Stimulated activated CD8-positive, alpha-beta memory T cell treated with anti-CD3 and anti-CD28 coated beads, Interleukin-4, amount 100 ng/mL, for 4 hours (primary cell): ENCODE data around the gene STAT4.
A peak's percentile ranks its signal among the peaks of the same experiment; 100 is the strongest.

ENCODE experiments used
- DNase-seq, 2 donors: peaks; one replicate each; pipeline ENCODE4 v3.0.0-alpha.2; 2020; ENCODE audit warnings: low read depth in 2 of 2, low spot score in 1 of 2

Gene STAT4, protein sequence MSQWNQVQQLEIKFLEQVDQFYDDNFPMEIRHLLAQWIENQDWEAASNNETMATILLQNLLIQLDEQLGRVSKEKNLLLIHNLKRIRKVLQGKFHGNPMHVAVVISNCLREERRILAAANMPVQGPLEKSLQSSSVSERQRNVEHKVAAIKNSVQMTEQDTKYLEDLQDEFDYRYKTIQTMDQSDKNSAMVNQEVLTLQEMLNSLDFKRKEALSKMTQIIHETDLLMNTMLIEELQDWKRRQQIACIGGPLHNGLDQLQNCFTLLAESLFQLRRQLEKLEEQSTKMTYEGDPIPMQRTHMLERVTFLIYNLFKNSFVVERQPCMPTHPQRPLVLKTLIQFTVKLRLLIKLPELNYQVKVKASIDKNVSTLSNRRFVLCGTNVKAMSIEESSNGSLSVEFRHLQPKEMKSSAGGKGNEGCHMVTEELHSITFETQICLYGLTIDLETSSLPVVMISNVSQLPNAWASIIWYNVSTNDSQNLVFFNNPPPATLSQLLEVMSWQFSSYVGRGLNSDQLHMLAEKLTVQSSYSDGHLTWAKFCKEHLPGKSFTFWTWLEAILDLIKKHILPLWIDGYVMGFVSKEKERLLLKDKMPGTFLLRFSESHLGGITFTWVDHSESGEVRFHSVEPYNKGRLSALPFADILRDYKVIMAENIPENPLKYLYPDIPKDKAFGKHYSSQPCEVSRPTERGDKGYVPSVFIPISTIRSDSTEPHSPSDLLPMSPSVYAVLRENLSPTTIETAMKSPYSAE

DNA sequence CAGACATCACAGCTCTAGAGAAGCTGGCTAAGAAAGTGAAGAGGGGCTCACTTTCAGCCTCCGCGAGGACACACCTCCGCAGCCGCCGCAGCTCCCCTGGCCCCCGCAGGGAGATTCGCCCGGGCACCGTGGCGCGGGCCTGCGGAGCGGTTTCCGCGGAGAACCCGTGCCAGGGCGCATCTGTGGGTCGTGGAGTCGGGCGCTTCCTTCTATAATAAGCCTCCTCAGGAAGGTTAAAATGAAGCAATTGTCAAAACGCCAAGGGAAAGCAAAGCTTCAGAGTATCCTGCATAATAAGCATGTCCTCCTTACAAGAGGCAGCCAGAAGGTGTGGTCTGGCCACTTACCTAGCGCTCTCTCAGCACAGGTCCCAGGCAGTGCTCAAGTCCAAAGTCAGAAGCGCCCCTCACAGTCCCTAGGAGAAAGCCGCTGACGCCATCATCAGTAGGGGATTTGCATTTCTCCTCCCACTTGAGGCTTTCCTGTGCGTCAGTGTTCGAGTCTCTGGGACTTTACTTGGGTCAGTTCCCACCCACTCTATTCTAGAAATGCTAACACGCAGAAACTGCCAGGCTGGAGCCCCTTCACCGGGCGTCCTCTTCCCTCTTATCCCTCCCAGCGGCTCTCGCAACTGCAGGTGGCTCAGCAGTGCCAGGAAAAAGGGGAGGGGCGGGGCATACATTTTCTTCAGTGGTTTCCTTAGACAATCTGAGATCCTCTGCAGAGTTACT is at the start of gene STAT4:
STAT4 (minus strand) TSS at position 395 of the 731 bp plus-strand sequence. CDS start 2,791 bp downstream, outside the sequence.
- DNase-seq = peak; percentile 54 to 72

DNA sequence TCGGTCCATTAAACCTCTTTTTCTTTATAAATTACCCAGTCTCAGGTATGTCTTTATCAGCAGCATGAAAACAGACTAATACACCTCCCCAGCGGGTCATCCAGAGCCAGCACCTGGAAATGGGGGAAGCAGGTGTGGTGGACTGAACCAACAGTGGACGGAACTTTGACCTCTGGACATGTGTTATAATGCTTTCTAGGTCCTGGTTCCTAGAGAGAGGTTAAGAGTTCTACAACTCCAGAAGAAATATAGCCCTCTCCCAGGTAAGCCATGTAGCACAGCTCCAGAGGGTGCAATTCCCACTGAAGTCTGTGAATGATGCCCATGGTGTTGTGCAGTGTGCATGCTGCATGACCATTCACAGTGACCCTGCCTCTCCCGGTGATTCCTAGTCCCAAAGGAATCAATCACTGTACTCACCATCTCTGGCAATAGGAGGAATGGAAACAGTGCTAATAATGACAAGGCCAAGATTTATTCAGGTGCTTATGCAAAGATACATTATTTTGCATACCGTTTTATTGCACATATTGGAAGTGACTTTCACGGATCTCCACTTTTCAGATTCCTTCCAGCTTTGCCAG is 49.2 kb upstream of the STAT4 start:
- no peak for DNase-seq

DNA sequence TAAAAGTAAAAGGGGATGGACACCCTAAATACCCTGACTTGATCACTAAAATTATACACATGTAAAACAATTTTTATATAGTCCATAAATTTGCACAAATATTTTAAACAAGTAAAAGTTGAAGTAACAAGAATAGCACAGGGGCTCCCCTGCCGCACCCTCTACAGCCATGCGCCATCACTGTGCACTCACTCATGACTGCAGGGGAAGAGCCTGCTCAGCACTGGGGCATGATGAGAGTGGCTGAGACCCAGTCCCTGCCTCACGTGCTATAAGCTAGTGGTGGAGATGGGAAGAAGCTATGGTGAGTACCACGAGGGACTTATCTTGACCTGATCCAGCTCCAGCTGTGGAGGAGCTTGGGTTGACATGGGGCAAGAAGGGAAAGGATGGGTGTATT is 47.5 kb upstream of the STAT4 start:
- no peak for DNase-seq

DNA sequence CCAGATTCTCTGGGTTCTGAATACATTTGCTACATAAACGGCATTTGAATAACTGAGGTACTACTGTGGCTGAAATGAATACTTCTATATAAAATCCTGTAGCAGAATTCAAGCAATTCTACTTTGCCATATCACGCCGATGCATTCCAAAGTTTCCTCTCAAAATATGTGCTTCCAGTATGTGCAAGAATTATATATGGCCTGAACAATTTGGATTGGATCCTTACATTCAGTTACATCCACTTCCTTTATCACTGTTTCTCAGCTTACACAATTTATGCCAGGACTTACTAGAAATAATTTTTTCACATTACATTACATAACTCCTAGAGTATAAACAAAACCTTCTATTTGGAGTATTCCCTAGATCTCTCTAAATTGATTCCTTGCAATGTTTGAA is 46.3 kb upstream of the STAT4 start:
- DNase-seq = no peak

DNA sequence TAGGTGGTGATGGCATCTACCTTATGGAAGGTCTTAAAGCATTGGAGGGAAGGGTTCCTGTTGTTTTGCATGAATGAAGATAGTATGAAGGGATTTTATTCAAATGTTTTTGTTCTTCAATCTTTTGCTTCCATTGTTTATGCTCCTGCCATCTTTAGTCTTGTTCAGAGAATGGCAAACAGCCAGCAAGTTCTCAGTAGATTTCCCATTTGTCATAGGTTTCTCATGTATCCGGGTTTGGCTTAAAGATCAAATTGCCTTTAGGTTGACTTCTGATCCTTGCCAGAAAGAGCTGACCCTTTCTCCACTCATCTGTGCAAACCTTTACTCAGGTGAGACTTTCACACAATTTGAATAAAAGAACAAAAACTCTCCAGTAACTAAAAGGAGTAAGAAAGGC is 44.2 kb upstream of the STAT4 start:
- DNase-seq = no peak

DNA sequence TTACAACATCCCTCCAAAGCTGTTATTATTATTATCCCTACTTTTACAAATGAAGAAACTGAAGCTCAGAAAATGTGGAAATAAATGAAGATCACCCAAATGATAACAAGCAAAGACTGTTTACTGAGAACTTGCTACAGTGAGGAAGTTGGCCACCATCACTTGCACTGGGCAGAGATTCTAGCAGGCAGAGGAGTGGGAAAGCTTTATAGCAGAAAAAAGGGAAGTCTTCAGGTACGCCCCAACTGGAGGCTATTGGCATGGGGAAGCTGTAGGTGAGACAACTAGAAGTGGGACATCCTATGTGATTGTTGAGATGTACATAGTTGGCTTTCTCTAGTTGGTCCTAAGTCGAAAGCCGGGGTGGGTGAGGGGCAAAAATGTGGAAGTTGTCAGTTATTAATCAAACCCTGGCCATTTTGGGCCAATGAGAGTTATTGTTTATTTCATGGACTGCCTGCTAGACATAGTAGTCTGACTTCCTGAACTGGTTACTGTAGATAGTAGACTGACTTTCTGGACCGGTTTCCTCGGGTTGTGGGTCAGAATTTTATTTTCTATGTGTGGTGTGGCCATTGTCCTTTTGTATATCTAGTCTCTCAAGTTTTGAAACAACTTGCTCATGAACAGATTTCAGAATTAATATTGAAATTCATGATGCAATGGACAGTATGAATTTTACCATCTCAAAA is 40.2 kb upstream of the STAT4 start:
- no peak for DNase-seq

DNA sequence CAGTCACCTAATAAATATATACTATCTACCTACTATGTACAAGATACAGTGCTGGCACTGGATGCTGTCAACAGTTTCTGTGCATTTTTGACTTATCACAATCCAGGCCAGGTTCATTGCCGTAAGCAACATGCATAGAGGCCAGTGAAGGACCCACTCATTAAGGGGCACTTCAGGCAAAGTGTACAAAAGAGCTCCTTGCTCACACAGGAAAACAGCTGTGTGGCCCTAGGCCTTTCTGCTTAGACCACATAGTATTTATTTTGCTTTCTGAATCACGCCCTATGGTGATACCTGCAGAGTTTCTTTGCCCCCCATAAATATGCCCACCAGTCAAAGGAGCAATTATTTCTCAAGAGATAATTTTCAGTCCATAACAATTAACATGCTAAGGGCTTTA is 39.6 kb upstream of the STAT4 start:
- DNase-seq = no peak

DNA sequence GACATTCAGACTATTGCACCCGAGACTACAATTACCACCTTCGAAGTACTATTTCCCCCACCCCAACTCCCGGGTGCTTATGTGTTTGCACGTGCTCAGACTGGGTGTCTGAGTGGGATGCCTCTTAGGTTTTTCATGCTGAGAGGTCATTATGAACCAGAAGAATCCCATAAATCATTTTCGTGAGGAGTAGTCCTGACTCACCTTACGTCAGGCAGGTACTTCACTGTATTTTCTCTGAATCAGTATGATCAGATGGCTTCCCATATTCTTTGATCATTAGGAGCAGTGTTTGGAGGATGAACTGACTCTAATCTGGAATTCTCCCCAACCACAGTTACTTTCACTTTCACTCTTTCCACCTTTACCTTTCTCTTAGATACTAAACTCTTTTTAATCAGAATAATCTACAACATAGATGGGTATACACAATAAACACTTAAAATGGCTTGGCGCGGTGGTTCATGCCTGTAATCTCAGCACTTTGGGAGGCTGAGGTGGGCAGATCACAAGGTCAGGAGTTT is 38.4 kb upstream of the STAT4 start:
- no peak for DNase-seq

DNA sequence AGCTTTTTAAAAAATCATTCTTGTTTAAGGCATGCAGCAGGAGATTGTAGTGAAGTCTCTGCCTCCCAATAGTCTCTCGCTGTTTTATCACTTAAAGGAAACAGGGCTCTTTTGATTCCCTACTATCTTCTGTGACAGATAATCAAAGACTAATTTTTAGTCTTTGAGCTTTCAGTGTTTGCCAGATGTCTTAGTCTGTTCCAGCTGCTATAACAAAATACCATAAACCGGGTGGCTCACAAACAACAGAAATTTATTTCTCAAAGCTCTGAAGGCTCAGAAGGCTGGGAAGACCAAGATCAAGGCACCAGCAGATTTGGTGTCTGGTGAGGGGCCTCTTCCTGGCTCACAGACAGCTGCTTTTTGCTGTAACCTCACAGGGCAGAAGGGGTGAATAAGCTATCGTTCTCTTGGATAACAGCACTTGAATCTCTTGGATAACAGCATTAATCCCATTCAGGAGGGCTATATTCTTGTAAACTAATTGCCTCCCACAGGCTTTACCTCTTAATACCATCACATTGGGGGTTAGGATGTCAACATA is 37.8 kb upstream of the STAT4 start:
- DNase-seq = no peak

DNA sequence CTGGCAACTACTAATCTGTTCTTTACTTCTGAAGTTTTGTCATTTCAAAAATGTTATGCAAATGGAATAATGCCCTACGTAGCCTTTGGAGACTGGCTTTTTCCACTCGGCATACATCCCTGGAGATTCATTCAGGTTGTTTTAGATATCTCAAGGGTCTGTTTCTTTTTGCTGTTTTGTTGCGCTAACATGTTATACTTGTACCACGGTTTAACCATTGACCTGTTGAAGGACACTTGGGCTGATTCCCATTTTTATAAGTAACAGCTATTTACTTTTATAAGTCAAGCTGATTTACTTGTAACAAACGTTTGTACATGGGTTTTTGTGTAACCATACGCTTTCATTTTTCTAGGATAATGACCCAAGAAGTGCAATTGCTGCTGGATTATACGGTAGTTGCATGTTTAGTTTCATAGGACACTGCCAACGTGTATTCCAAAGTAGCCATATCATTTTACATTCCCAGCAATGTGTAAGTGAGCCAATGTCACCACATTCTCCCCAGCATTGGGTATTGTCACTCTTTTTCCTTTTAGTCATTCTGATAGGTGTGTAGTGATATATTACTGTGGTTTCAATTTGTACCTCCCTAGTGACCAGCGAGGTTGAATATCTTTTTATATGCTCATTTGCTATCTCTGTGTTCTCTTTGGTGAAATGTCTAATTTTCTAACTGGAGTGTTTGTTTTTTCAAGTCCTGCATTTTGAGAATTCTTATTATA is 36.5 kb upstream of the STAT4 start:
- no peak for DNase-seq

DNA sequence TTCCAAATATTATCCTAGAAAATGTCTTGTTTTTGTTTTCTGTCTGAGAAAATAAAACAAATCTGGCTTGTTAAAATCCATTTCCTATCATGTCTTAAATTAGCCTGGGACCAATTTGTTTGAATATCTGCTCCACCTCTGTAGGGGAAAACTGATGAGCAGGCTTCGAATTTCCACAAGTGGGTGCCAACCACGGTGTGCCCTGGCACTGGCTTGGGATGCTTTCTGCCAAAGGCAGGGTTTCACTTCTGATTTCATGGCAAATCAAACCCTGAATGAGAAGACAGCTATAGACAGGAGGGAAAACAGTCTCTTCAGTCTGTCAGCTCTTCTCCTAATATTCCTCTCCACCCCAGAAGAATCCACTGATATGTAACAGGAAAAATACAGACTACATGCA is 33.7 kb upstream of the STAT4 start:
- DNase-seq = no peak

DNA sequence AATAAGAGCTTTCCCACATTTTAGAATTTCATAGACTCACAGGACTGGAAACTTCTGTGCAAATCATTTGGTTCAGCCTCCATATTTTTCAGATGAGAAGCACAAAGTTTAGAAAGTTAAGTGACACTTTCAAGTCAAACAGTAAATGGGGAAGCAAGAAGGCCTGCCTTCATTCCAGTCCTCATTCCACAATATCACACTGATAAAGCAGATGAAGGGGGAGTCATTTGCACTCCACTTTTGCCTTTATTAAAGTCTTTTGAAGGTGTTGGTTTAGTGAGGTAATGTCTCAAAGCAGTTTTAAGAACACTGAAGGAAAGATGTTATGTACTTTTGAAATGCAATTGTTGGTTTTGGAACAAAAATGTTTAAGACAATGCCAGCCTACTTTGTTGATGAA is 32.7 kb upstream of the STAT4 start:
- DNase-seq = no peak

DNA sequence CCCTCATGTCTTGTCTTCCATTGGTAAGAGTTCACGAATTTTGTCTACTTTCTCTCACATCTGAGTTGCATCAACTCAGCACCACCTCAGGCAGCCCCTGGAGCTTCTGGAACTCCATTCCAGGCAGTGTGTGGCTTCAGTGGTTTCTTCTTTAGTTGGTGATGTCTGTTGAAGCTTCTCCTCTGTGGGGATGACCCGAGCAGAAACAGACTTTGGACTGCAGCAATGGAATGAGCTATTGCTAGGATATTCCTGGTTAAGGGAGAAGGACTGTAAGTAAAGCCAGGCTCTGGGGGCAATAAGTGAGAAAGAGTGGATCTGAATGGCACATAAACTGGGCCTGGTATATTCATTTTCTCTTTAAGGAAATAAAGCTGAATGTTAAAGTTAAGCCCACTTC is 32.3 kb upstream of the STAT4 start:
- no peak for DNase-seq

DNA sequence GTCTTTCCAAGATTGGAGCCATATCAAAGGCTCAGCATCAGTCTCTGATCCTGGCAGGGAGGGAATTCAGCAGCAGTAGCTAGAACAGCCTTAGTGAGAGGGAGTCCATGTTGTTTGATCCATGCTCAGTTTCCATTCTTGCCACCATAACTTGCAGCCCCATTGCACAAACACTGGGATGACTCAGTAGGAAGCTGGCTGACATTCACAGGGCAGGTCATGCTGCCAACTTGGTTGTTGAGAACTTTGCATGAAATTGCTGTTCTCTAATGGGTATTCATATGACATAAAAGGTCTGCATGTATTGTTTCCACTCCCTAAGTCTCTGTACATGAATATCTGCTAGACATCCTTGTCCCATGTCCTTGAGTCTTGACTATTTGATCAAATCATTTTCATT is 29.9 kb upstream of the STAT4 start:
- DNase-seq = no peak

DNA sequence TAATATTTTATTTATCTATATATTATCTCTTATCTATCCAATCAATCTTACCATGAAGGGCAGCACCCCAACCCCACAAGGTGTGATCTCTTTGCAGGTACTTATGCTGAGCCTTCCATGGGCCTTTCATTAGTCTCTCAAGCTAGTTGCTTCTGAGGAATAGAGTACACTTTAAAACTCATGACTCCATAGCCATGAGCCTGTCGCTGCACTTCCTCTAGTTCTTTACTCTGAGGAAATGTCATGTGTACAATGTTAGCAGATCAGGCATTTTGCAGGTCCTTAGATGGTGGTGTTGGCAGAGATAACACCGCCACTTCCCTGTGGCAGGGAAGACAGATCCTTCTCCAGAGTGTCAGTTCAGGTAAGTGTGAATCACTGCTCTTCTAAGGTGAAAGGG is 29.5 kb upstream of the STAT4 start:
- no peak for DNase-seq

DNA sequence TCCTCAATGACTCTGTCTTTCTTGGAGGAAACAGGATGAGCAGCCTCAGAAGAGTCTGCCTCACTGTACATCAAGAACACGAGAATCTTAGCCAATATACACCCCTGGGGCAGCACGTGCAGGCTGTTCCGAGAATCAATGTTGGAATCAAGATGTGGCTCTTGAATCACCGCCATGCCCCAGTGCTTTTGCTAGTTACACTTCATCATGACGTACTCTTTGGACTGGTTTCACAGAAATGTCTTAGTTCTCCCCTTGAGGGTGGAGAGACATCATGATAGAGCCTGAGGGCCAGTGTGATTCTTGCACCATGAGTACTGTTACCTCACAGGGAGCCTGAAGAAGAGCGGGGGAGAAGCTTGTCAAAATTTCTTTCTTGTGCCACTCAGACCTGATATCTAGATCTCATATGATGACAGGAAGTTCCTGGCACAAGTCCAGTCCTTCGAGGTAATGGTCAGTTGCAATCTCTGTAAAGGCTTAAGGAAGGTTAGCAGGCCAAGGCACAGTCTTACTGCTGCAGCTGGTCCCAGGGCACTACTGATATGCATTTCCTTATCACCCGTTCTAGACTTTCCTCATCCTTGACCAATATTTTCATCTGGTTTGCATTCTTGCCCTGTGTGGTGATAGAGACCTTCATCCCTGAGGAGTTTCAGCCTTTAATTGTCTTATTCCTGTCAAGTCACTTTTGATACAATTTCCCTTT is 28.2 kb upstream of the STAT4 start:
- no peak for DNase-seq

DNA sequence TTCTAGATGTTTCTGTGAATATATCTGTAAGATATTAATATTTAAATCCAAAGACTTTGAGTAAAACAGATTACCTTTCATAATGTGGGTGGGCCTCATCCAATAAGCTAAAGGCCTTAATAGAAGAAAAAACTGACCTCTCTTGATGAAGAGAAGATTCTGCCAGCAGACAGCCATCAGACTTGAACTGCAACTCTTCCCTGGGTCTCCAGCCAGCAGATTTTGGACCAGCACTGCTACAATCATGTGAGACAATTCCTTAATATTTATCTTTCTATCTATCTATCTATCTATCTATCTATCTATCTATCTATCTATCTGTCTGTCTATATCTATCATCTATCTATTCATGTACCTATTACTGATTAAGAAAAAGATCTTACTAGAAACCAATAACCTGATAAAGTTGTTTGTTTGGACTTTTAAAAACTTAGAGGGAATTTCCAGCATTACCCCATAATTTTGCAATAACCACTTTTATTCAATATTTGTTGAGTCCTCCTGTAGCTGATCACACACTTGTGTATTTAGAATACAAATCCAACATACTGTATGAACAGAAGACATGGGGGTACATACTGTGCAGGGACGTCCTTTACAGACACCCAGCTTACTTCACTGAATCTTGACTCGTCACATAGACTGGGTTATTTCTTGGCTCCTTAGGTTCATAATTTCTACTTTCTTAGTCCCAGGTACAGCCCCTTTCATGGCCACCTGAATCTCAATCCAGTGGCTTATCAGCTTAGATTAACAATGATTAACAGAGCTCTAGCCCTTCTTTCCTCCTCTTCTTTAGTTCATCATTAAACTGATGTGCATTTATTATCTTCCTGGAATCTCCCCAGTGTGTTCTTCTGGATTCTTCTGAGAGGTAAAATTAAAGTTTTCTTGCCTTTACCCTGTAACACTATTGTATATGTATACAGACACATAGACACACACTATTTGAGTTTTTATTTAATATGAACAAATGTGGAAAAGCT is 27.2 kb upstream of the STAT4 start:
- DNase-seq = no peak
